Endothelial cell of umbilical vein (primary cell): ENCODE data around the gene SRBD1. TPM values are rescaled to one million over a fixed set of nuclear protein-coding genes. Genes with fewer than 3 reads are reported as not detected.

Experiments
- BruUV-seq: library from RNA; stranded (reverse); fragments of 400-500 nt; replicated peaks from 2 replicates; lab custom pipeline; 2021; lab: Mats Ljungman, UMichigan
- CTCF ChIA-PET: fragments of 300-600, 350-600 bp; sonication (Branson Sonifier 250); formaldehyde crosslinking; loops from one replicate; lab custom pipeline; 2021; ENCODE audit warnings: antibody characterized with exemption, inconsistent platforms; lab: Charles Lee
- POLR2A ChIA-PET: fragments of 300-600, 350-600 bp; sonication (Branson Sonifier 250); formaldehyde crosslinking; loops from one replicate; lab custom pipeline; 2021; ENCODE audit warnings: antibody characterized with exemption, inconsistent platforms; lab: Charles Lee
- DNase-seq: peaks from one replicate; pipeline ENCODE4 v3.0.0-alpha.2; 2011; ENCODE audit warnings: low read depth, low spot score
- FAIRE-seq: peaks from 2 replicates; lab custom pipeline; 2011; peaks lifted over from hg19 to GRCh38; lab: Jason Lieb, UNC
- H2AFZ ChIP-seq: 2 replicates; pipeline ENCODE4 v1.6.0; 2012; ENCODE audit warnings: low read depth, low read length, control low read depth, inconsistent platforms
- H3K27ac ChIP-seq: 2 replicates; pipeline ENCODE4 v1.5.1; 2011; ENCODE audit warnings: low read depth, mild to moderate bottlenecking, control low read depth, low read length, moderate library complexity; ENCODE audit not compliant: insufficient read depth
- H3K27me3 ChIP-seq, 2 experiments: 2 replicates each; pipeline versions ENCODE4 v1.6.0 to v1.6.1; 2011; ENCODE audit warnings: low read length in 2 of 2, mixed read lengths in 1 of 2; ENCODE audit not compliant: control insufficient read depth in 2 of 2, insufficient read depth in 2 of 2
- H3K36me3 ChIP-seq, 2 experiments: 2 replicates in 1 of 2; 3 replicates in 1 of 2; pipeline ENCODE4 v1.5.1; 2011; ENCODE audit warnings: low read length in 2 of 2, mild to moderate bottlenecking in 1 of 2, moderate library complexity in 1 of 2; ENCODE audit not compliant: control insufficient read depth in 2 of 2, insufficient read depth in 2 of 2; ENCODE audit errors: extremely low read depth in 1 of 2
- H3K4me1 ChIP-seq: 3 replicates; pipeline ENCODE4 v1.5.1; 2011; ENCODE audit warnings: mild to moderate bottlenecking, low read length; ENCODE audit not compliant: control insufficient read depth, insufficient read depth; ENCODE audit errors: extremely low read depth
- H3K4me2 ChIP-seq: 2 replicates; pipeline ENCODE4 v1.6.1; 2011; ENCODE audit warnings: low read length, control low read depth, mixed read lengths; ENCODE audit not compliant: insufficient read depth
- H3K4me3 ChIP-seq, 3 experiments: fragments of 200-600 bp in 1 of 3; sonication (generic), shearing (Covaris generic) in 1 of 3; replicated peaks in 1 of 3; 2 replicates each; pipeline ENCODE4 v1.5.1; 2011 to 2016; ENCODE audit warnings: control low read depth in 3 of 3, low read length in 3 of 3, mild to moderate bottlenecking in 2 of 3, inconsistent platforms in 1 of 3, low read depth in 1 of 3, moderate library complexity in 1 of 3; ENCODE audit not compliant: insufficient read depth in 1 of 3
- H3K79me2 ChIP-seq: 2 replicates; pipeline ENCODE4 v1.6.0; 2012; ENCODE audit warnings: low read length, inconsistent platforms; ENCODE audit not compliant: control insufficient read depth, insufficient read depth
- H3K9ac ChIP-seq: replicated peaks from 2 replicates; pipeline ENCODE3; 2011; ENCODE audit warnings: low read length, control low read depth; ENCODE audit not compliant: insufficient read depth; ENCODE audit errors: extremely low read depth
- H3K9me1 ChIP-seq: replicated peaks from 3 replicates; pipeline ENCODE4 v1.6.0; 2011; ENCODE audit warnings: mild to moderate bottlenecking, low read length; ENCODE audit not compliant: control insufficient read depth, insufficient read depth; ENCODE audit errors: extremely low read depth
- H3K9me3 ChIP-seq: replicated peaks from 2 replicates; pipeline ENCODE4 v1.5.1; 2012; ENCODE audit warnings: low read length, inconsistent platforms; ENCODE audit not compliant: control insufficient read depth, insufficient read depth
- H4K20me1 ChIP-seq: replicated peaks from 2 replicates; pipeline ENCODE3; 2011; ENCODE audit warnings: mild to moderate bottlenecking, low read length; ENCODE audit not compliant: control insufficient read depth, insufficient read depth; ENCODE audit errors: extremely low read depth
- EZH2 ChIP-seq: IDR thresholded peaks from 2 replicates; pipeline ENCODE4 v1.6.1; 2012; ENCODE audit warnings: borderline replicate concordance, low read depth, mild to moderate bottlenecking, moderate library complexity, low read length, inconsistent platforms; ENCODE audit not compliant: severe bottlenecking
- FOS ChIP-seq: IDR thresholded peaks from 2 replicates; pipeline ENCODE4 v1.6.1; 2011; ENCODE audit warnings: mild to moderate bottlenecking, low read length, moderate library complexity, borderline replicate concordance; ENCODE audit not compliant: insufficient read depth
- GATA2 ChIP-seq: IDR thresholded peaks from 2 replicates; pipeline ENCODE4 v1.7.0; 2011; ENCODE audit warnings: low read depth, mild to moderate bottlenecking, moderate library complexity, mixed read lengths, low read length; ENCODE audit not compliant: insufficient read length, insufficient read depth
- JUN ChIP-seq: IDR thresholded peaks from 2 replicates; pipeline ENCODE4 v1.6.1; 2011; ENCODE audit warnings: borderline replicate concordance, low read depth; ENCODE audit not compliant: insufficient read length, insufficient read depth
- MYC ChIP-seq: IDR thresholded peaks from one replicate; pipeline ENCODE4 v1.6.1; 2011; ENCODE audit warnings: mild to moderate bottlenecking, low read depth, low read length
- POLR2A ChIP-seq: IDR thresholded peaks from 2 replicates; pipeline ENCODE4 v1.6.1; 2012; ENCODE audit warnings: low read depth, mild to moderate bottlenecking, control low read depth, low read length
- POLR2AphosphoS5 ChIP-seq: IDR thresholded peaks from 2 replicates; pipeline ENCODE4 v1.6.1; 2012; ENCODE audit warnings: low read depth, mild to moderate bottlenecking, control low read depth, low read length, moderate library complexity; ENCODE audit not compliant: insufficient read depth
- dilution Hi-C: fragments of 300-500 bp; cut with MboI; formaldehyde crosslinking; loops from one replicate; pipeline ENCODE4 v1.15.0; 2019; ENCODE audit warnings: low sequenced_read_pairs; ENCODE audit not compliant: extremely low pct_ligation_motif_present
- intact Hi-C: fragments of 100-400 bp; cut with micrococcal nuclease; formaldehyde crosslinking; loops from one replicate; pipeline ENCODE4 v1.10.0; 2022
- polyA plus RNA-seq, 4 experiments: library from polyadenylated mRNA; depleted of rRNA in 3 of 4; stranded (reverse) in 3 of 4; unstranded in 1 of 4; fragments of >200 nt; gene quantifications; 2 replicates each; pipeline versions ENCODE4 v1.2.1 to v1.2.3, GENCODE V29; 2011 to 2012; ENCODE audit warnings: missing spikeins in 1 of 4
- total RNA-seq: library from RNA; stranded (reverse); gene quantifications from 2 replicates; pipeline ENCODE4 v1.2.3, GENCODE V29; 2021
- TF ChIP-seq, protein P1 (sequence below): IDR thresholded peaks from 2 replicates; pipeline ENCODE4 v1.6.1; 2011; ENCODE audit not compliant: insufficient read depth, insufficient read length
- TF ChIP-seq, protein P2 (sequence below), 2 donors: IDR thresholded peaks; 1 replicate in 1 of 2; 2 replicates in 1 of 2; pipeline ENCODE4 v1.5.1; 2011; ENCODE audit warnings: low read length in 2 of 2, mild to moderate bottlenecking in 2 of 2, moderate library complexity in 2 of 2, control low read depth in 1 of 2, inconsistent platforms in 1 of 2, low read depth in 1 of 2; ENCODE audit not compliant: insufficient read depth in 1 of 2; ENCODE audit errors: extremely low read depth in 1 of 2

Gene SRBD1
- total and polyA plus RNA-seq, 2 donors (not counting 3 experiments of a cell fraction or from before 2014, with no cell fraction given), result 3.7 to 12.5 TPM

DNA sequence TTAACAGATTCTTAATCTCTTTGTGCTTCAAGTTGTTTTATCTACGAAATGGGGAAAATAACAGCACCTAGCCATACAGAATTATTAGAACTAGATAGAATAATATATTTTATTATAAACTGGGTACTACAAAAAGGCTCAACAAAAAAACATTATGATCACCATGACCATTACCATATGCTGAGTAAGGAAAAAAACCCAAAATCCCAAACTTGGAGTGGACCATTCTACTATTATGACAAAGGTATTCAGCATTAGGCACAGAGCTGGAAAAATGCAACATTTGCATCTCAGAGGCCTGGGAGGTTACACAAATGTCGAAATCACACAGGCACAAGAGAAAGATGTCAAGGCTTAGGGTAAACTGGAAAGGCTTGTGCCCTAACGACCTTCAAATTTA is 162.8 kb downstream of the SRBD1 start:
- Histone ChIP-seq H3K36me3 (no peaks in the 10 kb centered on the region), H3K27me3 (no peaks in the 10 kb centered on the region), H3K9me1 (no peaks in the 10 kb centered on the region), H3K27ac (no peak overlapping the region), H3K4me3 (no peak overlapping the region), H3K4me1 (no peaks in the 10 kb centered on the region), H4K20me1 (no peaks in the 10 kb centered on the region), H2AFZ (no peak overlapping the region), H3K4me2 (no peak overlapping the region), H3K9me3 (no peaks in the 10 kb centered on the region), H3K79me2 (no peaks in the 10 kb centered on the region), H3K9ac (no peak overlapping the region)
- dilution Hi-C loops, result no loop called here
- DNase-seq (no peak), FAIRE-seq (no peak)
- POLR2A ChIA-PET, result no interaction called here
- no TSS peak for BruUV-seq
- intact Hi-C loops, result no loop called here
- CTCF ChIA-PET, result interaction anchor here (2.2 kb wide), 1 partner anchor 8 kb away, joined by 7 read pairs; no protein-coding TSS in a partner anchor
- TF ChIP-seq JUN, result no peak
- no peak for TF ChIP-seq MYC
- TF ChIP-seq EZH2, result no peak
- no peak for TF ChIP-seq POLR2AphosphoS5
- no peak for TF ChIP-seq POLR2A

DNA sequence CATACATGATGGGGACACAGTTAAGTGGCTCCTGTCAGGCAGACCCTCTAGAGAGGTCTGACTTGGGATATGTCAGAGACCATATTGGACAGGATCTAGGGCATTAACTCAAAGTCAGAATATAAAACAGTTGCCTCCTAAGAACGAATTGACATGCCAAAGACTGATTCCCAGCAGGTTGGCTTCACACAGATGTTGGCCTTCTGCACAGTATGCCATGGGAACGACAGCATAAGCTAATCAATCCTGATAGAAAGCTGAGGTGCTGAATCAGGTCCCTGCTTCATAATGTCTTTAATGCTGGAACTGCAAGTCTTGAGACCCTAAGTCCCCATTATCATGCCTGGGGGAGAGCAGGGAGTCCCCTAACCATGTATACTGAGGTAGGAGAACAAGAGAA is 165.1 kb downstream of the SRBD1 start:
- dilution Hi-C loops, result no loop called here

More for the DNA sequence above, 165.1 kb downstream of the SRBD1 start:
- CTCF ChIA-PET, result interaction anchor here (0.6 to 0.7 kb wide), 2 partner anchors 25 to 304 kb away, joined by 3 to 4 read pairs; no protein-coding TSS in a partner anchor
- H2AFZ ChIP-seq, result no peak overlapping the region
- POLR2A ChIA-PET, result no interaction called here
- DNase-seq (no peak), FAIRE-seq (no peak)
- BruUV-seq, result no TSS peak
- no peaks in the 10 kb centered on the region for H3K4me1 ChIP-seq
- H3K79me2 ChIP-seq, result no peaks in the 10 kb centered on the region
- no peaks in the 10 kb centered on the region for H4K20me1 ChIP-seq
- H3K27ac ChIP-seq, result no peak overlapping the region
- H3K9me3 ChIP-seq, result no peaks in the 10 kb centered on the region
- intact Hi-C loops, result no loop called here
- H3K9me1 ChIP-seq, result no peaks in the 10 kb centered on the region
- H3K4me3 ChIP-seq, result no peak overlapping the region
- no peaks in the 10 kb centered on the region for H3K36me3 ChIP-seq
- no peak overlapping the region for H3K4me2 ChIP-seq
- no peak overlapping the region for H3K9ac ChIP-seq
- TF ChIP-seq, protein P1, sequence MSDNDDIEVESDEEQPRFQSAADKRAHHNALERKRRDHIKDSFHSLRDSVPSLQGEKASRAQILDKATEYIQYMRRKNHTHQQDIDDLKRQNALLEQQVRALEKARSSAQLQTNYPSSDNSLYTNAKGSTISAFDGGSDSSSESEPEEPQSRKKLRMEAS, result no peak
- TF ChIP-seq, protein P2, sequence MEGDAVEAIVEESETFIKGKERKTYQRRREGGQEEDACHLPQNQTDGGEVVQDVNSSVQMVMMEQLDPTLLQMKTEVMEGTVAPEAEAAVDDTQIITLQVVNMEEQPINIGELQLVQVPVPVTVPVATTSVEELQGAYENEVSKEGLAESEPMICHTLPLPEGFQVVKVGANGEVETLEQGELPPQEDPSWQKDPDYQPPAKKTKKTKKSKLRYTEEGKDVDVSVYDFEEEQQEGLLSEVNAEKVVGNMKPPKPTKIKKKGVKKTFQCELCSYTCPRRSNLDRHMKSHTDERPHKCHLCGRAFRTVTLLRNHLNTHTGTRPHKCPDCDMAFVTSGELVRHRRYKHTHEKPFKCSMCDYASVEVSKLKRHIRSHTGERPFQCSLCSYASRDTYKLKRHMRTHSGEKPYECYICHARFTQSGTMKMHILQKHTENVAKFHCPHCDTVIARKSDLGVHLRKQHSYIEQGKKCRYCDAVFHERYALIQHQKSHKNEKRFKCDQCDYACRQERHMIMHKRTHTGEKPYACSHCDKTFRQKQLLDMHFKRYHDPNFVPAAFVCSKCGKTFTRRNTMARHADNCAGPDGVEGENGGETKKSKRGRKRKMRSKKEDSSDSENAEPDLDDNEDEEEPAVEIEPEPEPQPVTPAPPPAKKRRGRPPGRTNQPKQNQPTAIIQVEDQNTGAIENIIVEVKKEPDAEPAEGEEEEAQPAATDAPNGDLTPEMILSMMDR (IDR thresholded peaks at IDR 0.05; ENCODE audit: extremely low read depth in 1 of 2, insufficient read depth in 1 of 2, low read depth in 1 of 2, low read length in 2 of 2), result no peak
- TF ChIP-seq JUN, result no peak
- no peak for TF ChIP-seq MYC
- no peak for TF ChIP-seq FOS
- TF ChIP-seq GATA2, result no peak
- TF ChIP-seq POLR2A, result no peak
- TF ChIP-seq POLR2AphosphoS5, result no peak
- no peak for TF ChIP-seq EZH2
- no peaks in the 10 kb centered on the region for H3K27me3 ChIP-seq
